IMR-90 (cell line): ENCODE measurements around the gene PIGBOS1. TPM values are rescaled to one million over a fixed set of nuclear protein-coding genes. Genes with fewer than 3 reads are reported as not detected.
A peak's percentile ranks its signal among the peaks of the same experiment; 100 is the strongest.

Experiments used
- ATAC-seq: fragments of 200-7000 bp; cut with Tn5 transposase; 2 replicates; pipeline ENCODE4 v1.9.1; 2020; ENCODE audit warnings: low read depth, mild to moderate bottlenecking, moderate library complexity
- BruUV-seq: library from RNA; stranded (reverse); fragments of 400-500 nt; replicated peaks from 2 replicates; lab custom pipeline; 2021; lab: Mats Ljungman, UMichigan
- CTCF ChIA-PET: fragments of 300-600 bp; formaldehyde crosslinking; extraction: SDS; loops from one replicate; lab custom pipeline; 2021; ENCODE audit warnings: antibody characterized with exemption; lab: Yijun Ruan, JAX
- POLR2A ChIA-PET: fragments of 300-600 bp; sonication (Branson Sonifier 250); formaldehyde crosslinking; loops from one replicate; lab custom pipeline; 2022; ENCODE audit warnings: antibody characterized with exemption; ENCODE audit not compliant: unreplicated experiment; lab: Charles Lee
- DNase-seq: peaks from one replicate; pipeline ENCODE4 v3.0.0; 2013
- H2AFZ ChIP-seq: replicated peaks from 2 replicates; pipeline ENCODE3; 2013; ENCODE audit warnings: low read length, mild to moderate bottlenecking; ENCODE audit not compliant: poor library complexity
- H2AK5ac ChIP-seq: 2 replicates; pipeline ENCODE4 v1.6.1; 2013; ENCODE audit warnings: low read depth, low read length, inconsistent platforms
- H2AK9ac ChIP-seq: replicated peaks from 2 replicates; pipeline ENCODE3; 2013; ENCODE audit warnings: mild to moderate bottlenecking, low read depth, low read length, moderate library complexity; ENCODE audit not compliant: poor library complexity
- H2BK120ac ChIP-seq: 2 replicates; pipeline ENCODE4 v1.6.1; 2013; ENCODE audit warnings: low read depth, low read length, inconsistent platforms
- H2BK15ac ChIP-seq: 3 replicates; pipeline ENCODE4 v1.6.1; 2013; ENCODE audit warnings: low read depth, low read length, inconsistent platforms
- H2BK20ac ChIP-seq: 2 replicates; pipeline ENCODE4 v1.6.1; 2013; ENCODE audit warnings: low read depth, mild to moderate bottlenecking, inconsistent platforms, low read length, moderate library complexity
- H2BK5ac ChIP-seq: 2 replicates; pipeline ENCODE4 v1.6.1; 2013; ENCODE audit warnings: mild to moderate bottlenecking, low read depth, low read length, inconsistent platforms; ENCODE audit not compliant: poor library complexity, severe bottlenecking
- H3K14ac ChIP-seq: replicated peaks from 2 replicates; pipeline ENCODE4 v1.6.1; 2013; ENCODE audit warnings: low read depth, low read length, inconsistent platforms
- H3K18ac ChIP-seq: 2 replicates; pipeline ENCODE4 v1.6.1; 2013; ENCODE audit warnings: low read depth, low read length, control low read depth
- H3K23ac ChIP-seq: 2 replicates; pipeline ENCODE4 v1.6.1; 2013; ENCODE audit warnings: low read depth, low read length, inconsistent platforms
- H3K27ac ChIP-seq: 2 replicates; pipeline ENCODE4 v1.5.1; 2013; ENCODE audit warnings: mild to moderate bottlenecking, control low read depth, low read length; ENCODE audit not compliant: insufficient read depth
- H3K27me3 ChIP-seq: 2 replicates; pipeline ENCODE4 v1.6.1; 2013; ENCODE audit warnings: low read length; ENCODE audit not compliant: control insufficient read depth, insufficient read depth
- H3K36me3 ChIP-seq: 2 replicates; pipeline ENCODE4 v1.6.1; 2013; ENCODE audit warnings: low read length, mixed read lengths; ENCODE audit not compliant: control insufficient read depth, insufficient read depth
- H3K4ac ChIP-seq: 2 replicates; pipeline ENCODE4 v1.6.1; 2013; ENCODE audit warnings: low read depth, low read length, inconsistent platforms
- H3K4me1 ChIP-seq: 2 replicates; pipeline ENCODE4 v1.6.1; 2013; ENCODE audit warnings: low read length, mixed read lengths; ENCODE audit not compliant: control insufficient read depth, insufficient read depth
- H3K4me2 ChIP-seq: 2 replicates; pipeline ENCODE4 v1.6.1; 2013; ENCODE audit warnings: low read depth, mild to moderate bottlenecking, control low read depth, low read length, moderate library complexity
- H3K4me3 ChIP-seq: 2 replicates; pipeline ENCODE4 v1.5.1; 2013; ENCODE audit warnings: low read depth, mild to moderate bottlenecking, control low read depth, low read length, moderate library complexity; ENCODE audit not compliant: insufficient read depth
- H3K56ac ChIP-seq: 2 replicates; pipeline ENCODE4 v1.6.1; 2013; ENCODE audit warnings: low read length, inconsistent platforms; ENCODE audit not compliant: insufficient read depth; ENCODE audit errors: extremely low read depth
- H3K79me1 ChIP-seq, 2 experiments: 2 replicates each; pipeline ENCODE4 v1.6.1; 2013; ENCODE audit warnings: low read length in 2 of 2, inconsistent platforms in 1 of 2, low read depth in 1 of 2
- H3K9ac ChIP-seq: 2 replicates; pipeline ENCODE4 v1.6.1; 2013; ENCODE audit warnings: low read depth, low read length, control low read depth
- H3K9me1 ChIP-seq: 2 replicates; pipeline ENCODE4 v1.6.1; 2013; ENCODE audit warnings: low read length, inconsistent platforms; ENCODE audit not compliant: insufficient read depth
- H3K9me3 ChIP-seq: 2 replicates; pipeline ENCODE4 v1.6.1; 2013; ENCODE audit warnings: low read length; ENCODE audit not compliant: control insufficient read depth, insufficient read depth
- H4K20me1 ChIP-seq: 2 replicates; pipeline ENCODE4 v1.6.1; 2013; ENCODE audit warnings: low read length, inconsistent platforms; ENCODE audit not compliant: insufficient read depth
- H4K5ac ChIP-seq: 2 replicates; pipeline ENCODE4 v1.6.1; 2013; ENCODE audit warnings: mild to moderate bottlenecking, low read depth, low read length, control low read depth
- H4K8ac ChIP-seq, 2 experiments: 2 replicates each; pipeline ENCODE4 v1.6.1; 2013; ENCODE audit warnings: low read depth in 2 of 2, low read length in 2 of 2, control low read depth in 1 of 2, inconsistent platforms in 1 of 2
- H4K91ac ChIP-seq: 2 replicates; pipeline ENCODE4 v1.6.1; 2013; ENCODE audit warnings: low read depth, low read length, inconsistent platforms; ENCODE audit not compliant: insufficient read depth
- BHLHE40 ChIP-seq: fragments of 150-350 bp; IDR thresholded peaks from 2 replicates; pipeline ENCODE4 v1.6.1; 2016; ENCODE audit warnings: mild to moderate bottlenecking, low read depth, low read length
- CEBPB ChIP-seq: IDR thresholded peaks from 2 replicates; pipeline ENCODE4 v1.6.1; 2012; ENCODE audit warnings: low read depth, low read length, improper control_type of control experiment
- CHD1 ChIP-seq: IDR thresholded peaks from 2 replicates; pipeline ENCODE4 v1.6.1; 2012; ENCODE audit warnings: low read depth, low read length, improper control_type of control experiment
- ELK1 ChIP-seq: fragments of 150-350 bp; IDR thresholded peaks from 2 replicates; pipeline ENCODE4 v1.6.1; 2016; ENCODE audit warnings: low read depth, mild to moderate bottlenecking, low read length, moderate library complexity, borderline replicate concordance
- FOS ChIP-seq: fragments of 150-350 bp; IDR thresholded peaks from 2 replicates; pipeline ENCODE4 v1.6.1; 2016; ENCODE audit warnings: low read depth, low read length
- MAFK ChIP-seq: IDR thresholded peaks from 2 replicates; pipeline ENCODE4 v1.6.1; 2012; ENCODE audit warnings: low read depth, low read length, improper control_type of control experiment
- MAZ ChIP-seq: IDR thresholded peaks from 2 replicates; pipeline ENCODE4 v1.6.1; 2012; ENCODE audit warnings: low read depth, mild to moderate bottlenecking, low read length, improper control_type of control experiment, moderate library complexity, borderline replicate concordance
- MXI1 ChIP-seq: IDR thresholded peaks from 2 replicates; pipeline ENCODE4 v1.6.1; 2012; ENCODE audit warnings: low read depth, mild to moderate bottlenecking, low read length, moderate library complexity, borderline replicate concordance
- NFE2L2 ChIP-seq: fragments of 150-350 bp; IDR thresholded peaks from 2 replicates; pipeline ENCODE4 v1.6.1; 2016; ENCODE audit warnings: low read depth, mild to moderate bottlenecking, low read length
- POLR2A ChIP-seq: IDR thresholded peaks from 2 replicates; pipeline ENCODE4 v1.6.1; 2012; ENCODE audit warnings: mild to moderate bottlenecking, low read depth, low read length
- RAD21 ChIP-seq: IDR thresholded peaks from 2 replicates; pipeline ENCODE4 v1.6.1; 2012; ENCODE audit warnings: low read length, improper control_type of control experiment
- RCOR1 ChIP-seq: IDR thresholded peaks from 2 replicates; pipeline ENCODE4 v1.6.1; 2012; ENCODE audit warnings: mild to moderate bottlenecking, low read length, improper control_type of control experiment; ENCODE audit not compliant: insufficient replicate concordance
- RFX5 ChIP-seq: IDR thresholded peaks from 2 replicates; pipeline ENCODE4 v1.8.0; 2012; ENCODE audit warnings: low read depth, mild to moderate bottlenecking, low read length, moderate library complexity
- SMC3 ChIP-seq: fragments of 150-350 bp; IDR thresholded peaks from 2 replicates; pipeline ENCODE4 v1.6.1; 2016; ENCODE audit warnings: low read depth, mild to moderate bottlenecking, antibody characterized with exemption, low read length, moderate library complexity
- USF2 ChIP-seq: fragments of 150-350 bp; IDR thresholded peaks from 2 replicates; pipeline ENCODE4 v1.6.1; 2017; ENCODE audit warnings: mild to moderate bottlenecking, antibody characterized with exemption, low read length, low read depth
- dilution Hi-C: fragments of 300-500 bp; cut with HindIII; formaldehyde crosslinking; loops from one replicate; pipeline ENCODE4 v1.14.3; 2018; ENCODE audit warnings: low sequenced_read_pairs; ENCODE audit not compliant: unreplicated experiment
- in situ Hi-C: fragments of 300-500 bp; cut with MboI; formaldehyde crosslinking; loops from 3 replicates; pipeline ENCODE4 v1.14.3; 2019; ENCODE audit warnings: low sequenced_read_pairs, inconsistent platforms, mixed read lengths
- intact Hi-C: fragments of 100-400 bp; cut with micrococcal nuclease; formaldehyde crosslinking; loops from 2 replicates; pipeline ENCODE4 v1.10.0; 2022
- polyA plus RNA-seq, 3 experiments: library from polyadenylated mRNA; depleted of rRNA; stranded (reverse); fragments of >200 nt; gene quantifications; 2 replicates each; pipeline ENCODE4 v1.2.3, GENCODE V29; 2012; ENCODE audit warnings: low replicate concordance in 1 of 3
- total RNA-seq: library from RNA; depleted of rRNA; stranded (reverse); fragments of >200 nt; gene quantifications from 2 replicates; pipeline ENCODE4 v1.2.3, GENCODE V29; 2012

The PIGBOS1 gene
- total and polyA plus RNA-seq, 2 of the 4 experiments (the other 2 are of a cell fraction), result 11.7 to 12.7 TPM

- H2AFZ ChIP-seq, result no peak overlapping the region
- H3K9me3 ChIP-seq, result no peaks in the 10 kb centered on the region
- no peaks in the 10 kb centered on the region; the same call in 1 of the 2 replicates for H3K36me3 ChIP-seq
- no peak for DNase-seq
- H4K8ac ChIP-seq, result no peak overlapping the region
- H4K20me1 ChIP-seq, result peaks cover 16% of the 10 kb centered on the region; the same call in 1 of the 2 replicates
- H3K4me2 ChIP-seq, result no peak overlapping the region
- no peak overlapping the region for H3K4me3 ChIP-seq
- no peak overlapping the region for H3K23ac ChIP-seq
- H3K14ac ChIP-seq, result 0 out of 2 replicates have a peak overlapping the region, but pooled peaks have one; percentile 49
- 0 out of 2 replicates have a peak overlapping the region, but pooled peaks have one; percentile 10 for H2BK120ac ChIP-seq
- 0 out of 2 replicates have a peak overlapping the region, but pooled peaks have one; percentile 11 for H3K27ac ChIP-seq
- H3K18ac ChIP-seq, result peak overlapping the region; percentile 43; the same call in 1 of the 2 replicates
- no peak overlapping the region for H2BK20ac ChIP-seq
- ChIA-PET POLR2A (no interaction called here), CTCF (interaction anchor here (0.9 kb wide), 1 partner anchor 69 kb away, joined by 3 read pairs; no protein-coding TSS in a partner anchor)
- H2BK15ac ChIP-seq, result no peak overlapping the region
- peaks cover 13% of the 10 kb centered on the region for H3K4me1 ChIP-seq
- H3K9ac ChIP-seq, result no peak overlapping the region
- BruUV-seq, result no TSS peak
- in situ Hi-C loops, result loop anchor here (5.0 kb wide), 1 partner anchor 59 kb away; no protein-coding TSS in a partner anchor
- H2BK5ac ChIP-seq, result peak overlapping the region; percentile 27
- H4K5ac ChIP-seq, result no peak overlapping the region
- peaks cover 22% of the 10 kb centered on the region for H3K9me1 ChIP-seq
- no peak overlapping the region for H4K91ac ChIP-seq
- peak overlapping the region; percentile 49; the same call in 1 of the 2 replicates for H2AK5ac ChIP-seq
- peak overlapping the region; percentile 3; the same call in 1 of the 2 replicates for H3K4ac ChIP-seq
- no peak overlapping the region for H3K56ac ChIP-seq
- peaks cover 22 to 61% of the 10 kb centered on the region in 2 experiments for H3K79me1 ChIP-seq
- intact Hi-C loops, result no loop called here
- no peak overlapping the region for H2AK9ac ChIP-seq
- dilution Hi-C loops, result no loop called here
- H3K27me3 ChIP-seq, result no peaks in the 10 kb centered on the region
- ATAC-seq, result peak; percentile 33
- TF ChIP-seq RFX5 (no peak), USF2 (no peak), MAFK (no peak), FOS (no peak), SMC3 (no peak), ELK1 (no peak), CEBPB (no peak), RCOR1 (no peak), MXI1 (no peak), MAZ (no peak), CHD1 (no peak), BHLHE40 (no peak), POLR2A (no peak), NFE2L2 (no peak), RAD21 (no peak)
Measured at GRCh38 chr15:55281517-55282228, 37.2 kb downstream of the PIGBOS1 start.
